ENCODE results near the gene OASL.

Gene OASL

DNA sequence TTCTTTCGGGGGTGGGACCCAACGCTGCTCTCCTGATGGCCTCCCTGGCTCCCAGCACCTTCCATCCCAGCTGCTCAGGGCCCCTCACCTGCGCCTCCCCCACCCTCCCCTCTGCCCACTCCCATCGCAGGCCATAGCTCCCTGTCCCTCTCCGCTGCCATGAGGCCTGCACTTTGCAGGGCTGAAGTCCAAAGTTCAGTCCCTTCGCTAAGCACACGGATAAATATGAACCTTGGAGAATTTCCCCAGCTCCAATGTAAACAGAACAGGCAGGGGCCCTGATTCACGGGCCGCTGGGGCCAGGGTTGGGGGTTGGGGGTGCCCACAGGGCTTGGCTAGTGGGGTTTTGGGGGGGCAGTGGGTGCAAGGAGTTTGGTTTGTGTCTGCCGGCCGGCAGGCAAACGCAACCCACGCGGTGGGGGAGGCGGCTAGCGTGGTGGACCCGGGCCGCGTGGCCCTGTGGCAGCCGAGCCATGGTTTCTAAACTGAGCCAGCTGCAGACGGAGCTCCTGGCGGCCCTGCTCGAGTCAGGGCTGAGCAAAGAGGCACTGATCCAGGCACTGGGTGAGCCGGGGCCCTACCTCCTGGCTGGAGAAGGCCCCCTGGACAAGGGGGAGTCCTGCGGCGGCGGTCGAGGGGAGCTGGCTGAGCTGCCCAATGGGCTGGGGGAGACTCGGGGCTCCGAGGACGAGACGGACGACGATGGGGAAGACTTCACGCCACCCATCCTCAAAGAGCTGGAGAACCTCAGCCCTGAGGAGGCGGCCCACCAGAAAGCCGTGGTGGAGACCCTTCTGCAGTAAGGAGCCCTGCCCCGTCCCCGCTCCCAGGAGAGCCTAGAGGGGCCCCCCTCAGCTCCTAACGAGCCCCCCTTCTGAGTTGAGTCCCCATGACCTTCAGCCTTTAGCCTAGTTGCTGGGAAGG is 60.5 kb downstream of the OASL start, which contains the start of gene HNF1A:
HNF1A (plus strand) TSS at position 248 of the 924 bp plus-strand sequence; CDS start at position 474, 226 bp downstream.
- Histone ChIP-seq H3K14ac (ENCODE audit: low read length) (peak within 1 kb of the TSS; percentile 38), H3K4ac (ENCODE audit: low read length) (no peak within 1 kb of the TSS), H3K27ac (replicated peaks; ENCODE audit: low read length) (no peak within 1 kb of the TSS), H2BK5ac (ENCODE audit: low read length) (peak within 1 kb of the TSS; percentile 35), H3K9me3 (replicated peaks in 1 of 2; ENCODE audit: control insufficient read depth in 2 of 2, insufficient read depth in 1 of 2, low read depth in 1 of 2, low read length in 2 of 2) (no peaks in the 10 kb centered on the region), H3K4me1 (ENCODE audit: control insufficient read depth in 2 of 2, insufficient read depth in 1 of 2, low read depth in 1 of 2, low read length in 2 of 2) (peaks cover 2 to 6% of the 10 kb centered on the region in 2 donors), H2AK5ac (ENCODE audit: low read depth, low read length) (peak within 1 kb of the TSS; percentile 56), H3K4me2 (ENCODE audit: insufficient read depth, low read length, poor library complexity, severe bottlenecking) (no peak within 1 kb of the TSS), H4K8ac (ENCODE audit: low read depth, low read length) (no peak within 1 kb of the TSS), H3K18ac (ENCODE audit: low read length) (peak within 1 kb of the TSS; percentile 22), H2AFZ (ENCODE audit: low read length) (peak within 1 kb of the TSS; percentile 63), H2BK15ac (ENCODE audit: low read length) (no peak within 1 kb of the TSS), H2BK12ac (ENCODE audit: low read length) (no peak within 1 kb of the TSS), H3K36me3 (replicated peaks in 1 of 2; ENCODE audit: control insufficient read depth in 2 of 2, insufficient read depth in 2 of 2, low read length in 2 of 2) (no peaks in the 10 kb centered on the region), H3K9ac (ENCODE audit: low read depth, low read length, poor library complexity) (no peak within 1 kb of the TSS), H2BK120ac (ENCODE audit: low read depth, low read length) (no peak within 1 kb of the TSS), H3K79me1 (ENCODE audit: low read depth, low read length) (no peaks in the 10 kb centered on the region), H4K91ac (ENCODE audit: low read depth, low read length, poor library complexity) (no peak within 1 kb of the TSS), H3K4me3 (ENCODE audit: low read length in 2 of 2) (peak within 1 kb of the TSS in 1 of 2 donors; percentile 55), H3K23ac (ENCODE audit: low read depth, low read length, poor library complexity) (peak within 1 kb of the TSS; percentile 31), H3K27me3 (ENCODE audit: control insufficient read depth in 3 of 3, insufficient read depth in 3 of 3, low read depth in 1 of 3, low read length in 3 of 3) (no peaks in the 10 kb centered on the region)
- WGBS, 2 donors (ENCODE audit: extremely low coverage in 2 of 2, insufficient read length in 2 of 2, insufficient replicate concordance in 1 of 2): no CpG with 5 or more reads among the region's 40 CpGs
- no peak for DNase-seq (ENCODE audit: low spot score)

- H3K18ac ChIP-seq (ENCODE audit: low read length): no peak overlapping the region
These were observed 61.3 kb downstream of the OASL start for GRCh38 chr12:120977531-120978295.

GRCh38 chr12:120972870-120973543 is 66.0 kb downstream of the OASL start:
- Histone ChIP-seq H3K36me3 (replicated peaks in 1 of 2; ENCODE audit: control insufficient read depth in 2 of 2, insufficient read depth in 2 of 2, low read length in 2 of 2) (no peaks in the 10 kb centered on the region), H3K18ac (ENCODE audit: low read length) (no peak overlapping the region), H3K14ac (ENCODE audit: low read length) (no peak overlapping the region), H2AK5ac (ENCODE audit: low read depth, low read length) (no peak overlapping the region), H2BK120ac (ENCODE audit: low read depth, low read length) (no peak overlapping the region), H3K4ac (ENCODE audit: low read length) (no peak overlapping the region), H2BK12ac (ENCODE audit: low read length) (no peak overlapping the region), H3K4me3 (ENCODE audit: low read length in 2 of 2) (peak overlapping the region in 1 of 2 donors; percentile 44), H4K91ac (ENCODE audit: low read depth, low read length, poor library complexity) (no peak overlapping the region), H3K4me1 (ENCODE audit: control insufficient read depth in 2 of 2, insufficient read depth in 1 of 2, low read depth in 1 of 2, low read length in 2 of 2) (peaks cover 5 to 8% of the 10 kb centered on the region in 2 donors), H3K4me2 (ENCODE audit: insufficient read depth, low read length, poor library complexity, severe bottlenecking) (no peak overlapping the region), H3K9me3 (replicated peaks in 1 of 2; ENCODE audit: control insufficient read depth in 2 of 2, insufficient read depth in 1 of 2, low read depth in 1 of 2, low read length in 2 of 2) (no peaks in the 10 kb centered on the region), H4K8ac (ENCODE audit: low read depth, low read length) (no peak overlapping the region), H3K9ac (ENCODE audit: low read depth, low read length, poor library complexity) (no peak overlapping the region), H3K23ac (ENCODE audit: low read depth, low read length, poor library complexity) (no peak overlapping the region), H2AFZ (ENCODE audit: low read length) (peak overlapping the region; percentile 65), H3K27me3 (ENCODE audit: control insufficient read depth in 3 of 3, insufficient read depth in 3 of 3, low read depth in 1 of 3, low read length in 3 of 3) (no peaks in the 10 kb centered on the region), H3K79me1 (ENCODE audit: low read depth, low read length) (no peaks in the 10 kb centered on the region), H3K27ac (replicated peaks; ENCODE audit: low read length) (peak overlapping the region; percentile 71), H2BK15ac (ENCODE audit: low read length) (no peak overlapping the region), H2BK5ac (ENCODE audit: low read length) (no peak overlapping the region)
- peak; percentile 80 for DNase-seq (ENCODE audit: low spot score)
- no CpG with 5 or more reads among the region's 10 CpGs for WGBS, 2 donors (ENCODE audit: extremely low coverage in 2 of 2, insufficient read length in 2 of 2, insufficient replicate concordance in 1 of 2)

More at GRCh38 chr12:120977531-120978295, 61.3 kb downstream of the OASL start:
- H3K4ac ChIP-seq (ENCODE audit: low read length): no peak overlapping the region
- H2BK5ac ChIP-seq (ENCODE audit: low read length): no peak overlapping the region
- no peaks in the 10 kb centered on the region for H3K27me3 ChIP-seq (ENCODE audit: control insufficient read depth in 3 of 3, insufficient read depth in 3 of 3, low read depth in 1 of 3, low read length in 3 of 3)
- H2BK15ac ChIP-seq (ENCODE audit: low read length): no peak overlapping the region
- no peak overlapping the region for H2BK12ac ChIP-seq (ENCODE audit: low read length)
- H2AFZ ChIP-seq (ENCODE audit: low read length): peak overlapping the region; percentile 63
- no peak for DNase-seq (ENCODE audit: low spot score)
- whole genome bisulfite sequencing, 2 donors (ENCODE audit: extremely low coverage in 2 of 2, insufficient read length in 2 of 2, insufficient replicate concordance in 1 of 2): no CpG with 5 or more reads among the region's 14 CpGs
- H3K4me1 ChIP-seq (ENCODE audit: control insufficient read depth in 2 of 2, insufficient read depth in 1 of 2, low read depth in 1 of 2, low read length in 2 of 2): peaks cover 5 to 10% of the 10 kb centered on the region in 2 donors
- H4K8ac ChIP-seq (ENCODE audit: low read depth, low read length): no peak overlapping the region
- H2AK5ac ChIP-seq (ENCODE audit: low read depth, low read length): no peak overlapping the region
- H3K23ac ChIP-seq (ENCODE audit: low read depth, low read length, poor library complexity): no peak overlapping the region
- no peaks in the 10 kb centered on the region for H3K36me3 ChIP-seq (replicated peaks in 1 of 2; ENCODE audit: control insufficient read depth in 2 of 2, insufficient read depth in 2 of 2, low read length in 2 of 2)
- H3K9ac ChIP-seq (ENCODE audit: low read depth, low read length, poor library complexity): no peak overlapping the region
- H3K14ac ChIP-seq (ENCODE audit: low read length): no peak overlapping the region
- H2BK120ac ChIP-seq (ENCODE audit: low read depth, low read length): no peak overlapping the region
- H3K4me2 ChIP-seq (ENCODE audit: insufficient read depth, low read length, poor library complexity, severe bottlenecking): no peak overlapping the region
- H3K79me1 ChIP-seq (ENCODE audit: low read depth, low read length): no peaks in the 10 kb centered on the region
- H3K27ac ChIP-seq (replicated peaks; ENCODE audit: low read length): no peak overlapping the region
- peak overlapping the region in 1 of 2 donors; percentile 55 for H3K4me3 ChIP-seq (ENCODE audit: low read length in 2 of 2)
- H4K91ac ChIP-seq (ENCODE audit: low read depth, low read length, poor library complexity): no peak overlapping the region
- no peaks in the 10 kb centered on the region for H3K9me3 ChIP-seq (replicated peaks in 1 of 2; ENCODE audit: control insufficient read depth in 2 of 2, insufficient read depth in 1 of 2, low read depth in 1 of 2, low read length in 2 of 2)

All from neuronal stem cell (in vitro differentiated cells).